ENCODE data around the gene FANCM.

The FANCM gene

GRCh38 chr14:45135659-45136395 lies at the start of gene FANCM:
FANCM (plus strand) TSS chr14:45135930; CDS start chr14:45136032, 102 bp downstream.
- peak within 1 kb of the TSS; percentile 72 for H3K4me3 ChIP-seq (ENCODE audit: low read depth, low read length)
- TF ChIP-seq CTCF (IDR thresholded peaks at IDR 0.05; ENCODE audit: borderline replicate concordance, insufficient read depth, low read depth, low read length), result no peak

GRCh38 chr14:45089813-45090212 lies 45.9 kb upstream of the FANCM start:
- no peak overlapping the region for H3K4me3 ChIP-seq (ENCODE audit: low read depth, low read length)
- TF ChIP-seq CTCF (IDR thresholded peaks at IDR 0.05; ENCODE audit: borderline replicate concordance, insufficient read depth, low read depth, low read length), result no peak

GRCh38 chr14:45091710-45092109 lies 44.0 kb upstream of the FANCM start:
- TF ChIP-seq CTCF (IDR thresholded peaks at IDR 0.05; ENCODE audit: borderline replicate concordance, insufficient read depth, low read depth, low read length), result no peak
- no peak overlapping the region for H3K4me3 ChIP-seq (ENCODE audit: low read depth, low read length)

GRCh38 chr14:45094275-45094674 lies 41.5 kb upstream of the FANCM start:
- TF ChIP-seq CTCF (IDR thresholded peaks at IDR 0.05; ENCODE audit: borderline replicate concordance, insufficient read depth, low read depth, low read length), result no peak
- H3K4me3 ChIP-seq (ENCODE audit: low read depth, low read length), result no peak overlapping the region

GRCh38 chr14:45095143-45095542 lies 40.6 kb upstream of the FANCM start:
- no peak overlapping the region for H3K4me3 ChIP-seq (ENCODE audit: low read depth, low read length)
- no peak for TF ChIP-seq CTCF (IDR thresholded peaks at IDR 0.05; ENCODE audit: borderline replicate concordance, insufficient read depth, low read depth, low read length)

DNA sequence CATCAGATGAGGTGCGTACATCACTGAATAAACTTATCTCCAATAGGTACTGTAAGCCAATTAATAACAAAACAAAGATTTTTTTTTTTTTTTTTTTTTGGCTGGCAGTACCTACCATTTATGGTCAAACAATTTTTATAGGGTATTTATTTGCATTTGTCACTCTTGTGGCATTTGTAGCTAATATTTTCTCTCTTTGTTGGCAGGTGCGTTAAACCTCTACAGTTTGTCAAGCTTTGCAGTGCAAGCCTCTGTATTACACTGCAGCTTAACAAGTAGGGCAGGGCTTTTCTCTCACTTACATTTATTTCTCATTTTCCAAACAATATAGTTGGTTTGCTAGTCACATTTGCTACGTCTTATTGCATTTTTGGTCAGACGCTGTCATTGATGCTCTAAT lies 39.5 kb upstream of the FANCM start:
- no peak for TF ChIP-seq CTCF (IDR thresholded peaks at IDR 0.05; ENCODE audit: borderline replicate concordance, insufficient read depth, low read depth, low read length)
- H3K4me3 ChIP-seq (ENCODE audit: low read depth, low read length), result no peak overlapping the region

- no peak overlapping the region for H3K4me3 ChIP-seq (ENCODE audit: low read depth, low read length)
- no peak for TF ChIP-seq CTCF (IDR thresholded peaks at IDR 0.05; ENCODE audit: borderline replicate concordance, insufficient read depth, low read depth, low read length)
Observed at GRCh38 chr14:45103806-45104205, 31.9 kb upstream of the FANCM start.
